LNCAP (cell line): ENCODE measurements around the gene ZNF814.

ENCODE experiments used
- TF ChIP-seq, protein P1 (sequence below): fragments of 450-650 bp; IDR thresholded peaks from 2 replicates; pipeline ENCODE4 v1.5.1; 2017; ENCODE audit warnings: mild to moderate bottlenecking

The ZNF814 gene

GRCh38 chr19:57888560-57889231, at the start of gene ZNF814:
TSS of gene ZNF814 (minus strand) at chr19:57889037. CDS start at chr19:57888802, 235 bp downstream.
- TF ChIP-seq, protein P1, sequence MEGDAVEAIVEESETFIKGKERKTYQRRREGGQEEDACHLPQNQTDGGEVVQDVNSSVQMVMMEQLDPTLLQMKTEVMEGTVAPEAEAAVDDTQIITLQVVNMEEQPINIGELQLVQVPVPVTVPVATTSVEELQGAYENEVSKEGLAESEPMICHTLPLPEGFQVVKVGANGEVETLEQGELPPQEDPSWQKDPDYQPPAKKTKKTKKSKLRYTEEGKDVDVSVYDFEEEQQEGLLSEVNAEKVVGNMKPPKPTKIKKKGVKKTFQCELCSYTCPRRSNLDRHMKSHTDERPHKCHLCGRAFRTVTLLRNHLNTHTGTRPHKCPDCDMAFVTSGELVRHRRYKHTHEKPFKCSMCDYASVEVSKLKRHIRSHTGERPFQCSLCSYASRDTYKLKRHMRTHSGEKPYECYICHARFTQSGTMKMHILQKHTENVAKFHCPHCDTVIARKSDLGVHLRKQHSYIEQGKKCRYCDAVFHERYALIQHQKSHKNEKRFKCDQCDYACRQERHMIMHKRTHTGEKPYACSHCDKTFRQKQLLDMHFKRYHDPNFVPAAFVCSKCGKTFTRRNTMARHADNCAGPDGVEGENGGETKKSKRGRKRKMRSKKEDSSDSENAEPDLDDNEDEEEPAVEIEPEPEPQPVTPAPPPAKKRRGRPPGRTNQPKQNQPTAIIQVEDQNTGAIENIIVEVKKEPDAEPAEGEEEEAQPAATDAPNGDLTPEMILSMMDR = peak; percentile 15; the same call in 1 of the 2 replicates

DNA sequence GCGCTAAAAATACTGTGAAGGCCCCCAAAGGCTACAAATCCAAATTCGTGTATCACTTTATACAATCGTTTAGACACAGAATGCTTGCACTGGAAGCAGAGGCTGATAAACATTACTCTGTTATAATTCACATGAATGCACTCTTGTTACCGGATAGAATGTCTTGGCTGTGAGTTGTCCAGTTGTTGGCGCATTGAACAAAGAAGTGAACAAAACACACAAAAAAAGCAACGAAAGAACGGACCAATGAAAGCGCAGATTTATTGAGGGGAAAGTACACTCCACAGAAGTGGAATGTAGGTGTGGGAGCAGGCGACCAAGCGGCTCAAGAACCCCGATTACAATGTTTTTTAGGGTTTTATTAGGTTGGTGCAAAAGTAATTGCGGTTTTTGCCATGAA, 46.9 kb upstream of the ZNF814 start:
- TF ChIP-seq, protein P1 = no peak

GRCh38 chr19:57934820-57935665, 46.2 kb upstream of the ZNF814 start, which contains the start of gene ZNF418:
TSS of gene ZNF418 (minus strand) at chr19:57935402. CDS start at chr19:57933822, 1,580 bp downstream.
- TF ChIP-seq, protein P1 = no peak

- TF ChIP-seq, protein P1 = no peak
These were observed 38.8 kb upstream of the ZNF814 start for GRCh38 chr19:57927587-57927986.

GRCh38 chr19:57916168-57916995, 27.5 kb upstream of the ZNF814 start, which contains the start of gene ZNF417:
TSS of gene ZNF417 (minus strand) at chr19:57916592. CDS start at chr19:57916411, 181 bp downstream.
- TF ChIP-seq, protein P1 = peak; percentile 43

- TF ChIP-seq, protein P1 = no peak
These were observed 25.7 kb upstream of the ZNF814 start for GRCh38 chr19:57914531-57914930.

DNA sequence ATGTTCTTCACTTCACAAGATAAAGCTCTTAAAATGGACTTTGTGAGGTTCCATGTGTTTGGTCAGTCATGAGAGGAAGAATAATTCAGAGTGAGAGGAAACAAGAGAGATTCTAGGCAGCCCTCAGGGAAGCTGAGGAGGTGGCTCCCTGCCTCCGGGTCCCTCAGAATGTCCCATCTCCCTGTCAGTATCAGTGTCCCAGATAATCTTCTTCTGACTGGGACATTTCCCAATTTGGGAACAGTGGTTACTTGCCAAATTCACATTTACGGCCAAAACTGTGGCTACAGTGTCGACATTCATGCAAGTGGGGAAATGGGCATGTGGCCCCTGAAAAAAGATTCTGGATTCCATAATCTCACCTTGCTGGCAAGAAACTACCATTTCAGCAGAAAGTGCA, 18.6 kb upstream of the ZNF814 start:
- TF ChIP-seq, protein P1 = no peak
